ENCODE data around the gene C9orf153. TPM values are rescaled to one million over a fixed set of nuclear protein-coding genes. Genes with fewer than 3 reads are reported as not detected.

C9orf153 gene
- total and polyA plus RNA-seq, 2 of the 13 experiments (the other 11 are each of a cell fraction or from before 2014, with no cell fraction given) = 0.17 to 0.44 TPM

DNA sequence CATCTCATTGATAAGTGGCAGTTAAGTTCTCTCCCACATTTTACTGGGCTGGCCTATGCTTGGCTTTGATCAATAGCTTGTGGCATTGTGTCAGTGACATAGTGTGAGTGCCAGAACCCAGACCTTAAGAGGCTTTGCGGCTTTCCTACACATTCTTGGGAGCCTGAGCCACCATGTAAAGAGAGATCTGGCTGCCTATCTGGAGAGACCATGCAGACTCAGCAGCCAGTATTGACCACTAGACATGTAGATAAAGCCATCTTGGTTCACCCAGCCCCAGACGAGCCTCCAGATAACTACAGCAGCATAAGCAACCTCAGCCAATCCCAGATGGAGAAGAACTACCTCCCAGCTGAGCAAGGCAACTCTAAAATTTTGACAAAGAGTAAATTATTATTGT, 28.6 kb downstream of the C9orf153 start:
- H3K79me2 ChIP-seq (ENCODE audit: insufficient read depth, low read length) = no peaks in the 10 kb centered on the region
- no peaks in the 10 kb centered on the region; the same call in 1 of the 2 replicates for H4K20me1 ChIP-seq (ENCODE audit: insufficient read depth, low read length)
- H3K4me1 ChIP-seq (ENCODE audit: insufficient read depth, low read length) = no peaks in the 10 kb centered on the region
- ATAC-seq (no peak), DNase-seq (ENCODE audit: low spot score) (no peak), FAIRE-seq (no peak)
- H3K9ac ChIP-seq (ENCODE audit: insufficient read depth, low read depth, low read length) = no peak overlapping the region
- in situ Hi-C loops (cut with HindIII; ENCODE audit: extremely low pct_ligation_motif_present, low pct_unique_long_range_greater_than_20kb) (no loop called here), intact Hi-C loops (cut with micrococcal nuclease; ENCODE audit: unreplicated experiment) (no loop called here)
- BruUV-seq (replicated peaks) = no TSS peak
- H3K4me2 ChIP-seq (ENCODE audit: low read depth, low read length) = no peak overlapping the region
- H3K9me3 ChIP-seq (ENCODE audit: low read length) = no peaks in the 10 kb centered on the region
- TF ChIP-seq ZBTB46 (CRISPR knock-in tag; IDR thresholded peaks at IDR 0.05; ENCODE audit: borderline replicate concordance) = no peak
- H3K27ac ChIP-seq (ENCODE audit: extremely low read length, insufficient read depth, low read length) = no peak overlapping the region
- POLR2A ChIA-PET = no interaction called here
- H3K4me3 ChIP-seq (replicated peaks in 1 of 3; ENCODE audit: insufficient read depth in 1 of 3, low read depth in 2 of 3, low read length in 3 of 3) = no peak overlapping the region
- CTCF ChIA-PET (ENCODE audit: low intra/inter-chr PET ratio, low total read pairs) = no interaction called here
- no peak overlapping the region for H2AFZ ChIP-seq (ENCODE audit: low read length)
- no peaks in the 10 kb centered on the region for H3K27me3 ChIP-seq (ENCODE audit: control insufficient read depth in 1 of 2, insufficient read depth in 2 of 2, low read length in 2 of 2)
- WGBS (ENCODE audit: low lambda C conversion rate) = 43% methylated on average over 2 of the region's 2 CpGs
- no peaks in the 10 kb centered on the region for H3K36me3 ChIP-seq (replicated peaks in 1 of 2; ENCODE audit: control insufficient read depth in 1 of 2, insufficient read depth in 2 of 2, low read length in 2 of 2)

GRCh38 chr9:86222667-86223066, 36.8 kb downstream of the C9orf153 start:
- in situ Hi-C loops (cut with HindIII; ENCODE audit: extremely low pct_ligation_motif_present, low pct_unique_long_range_greater_than_20kb) = no loop called here
- no TSS peak for BruUV-seq (replicated peaks)
- no peaks in the 10 kb centered on the region for H3K4me1 ChIP-seq (ENCODE audit: insufficient read depth, low read length)
- H2AFZ ChIP-seq (ENCODE audit: low read length) = no peak overlapping the region
- ChIA-PET CTCF (ENCODE audit: low intra/inter-chr PET ratio, low total read pairs) (no interaction called here), POLR2A (no interaction called here)
- no peaks in the 10 kb centered on the region for H4K20me1 ChIP-seq (ENCODE audit: insufficient read depth, low read length)
- no peaks in the 10 kb centered on the region for H3K9me3 ChIP-seq (ENCODE audit: low read length)
- 30% methylated on average over 4 of the region's 4 CpGs for WGBS (ENCODE audit: low lambda C conversion rate)
- DNase-seq (ENCODE audit: low spot score) (no peak), ATAC-seq (no peak), FAIRE-seq (no peak)
- no peaks in the 10 kb centered on the region for H3K79me2 ChIP-seq (ENCODE audit: insufficient read depth, low read length)
- H3K27ac ChIP-seq (ENCODE audit: extremely low read length, insufficient read depth, low read length) = no peak overlapping the region
- peaks cover 0 to 9% of the 10 kb centered on the region in 2 experiments; a peak in 3 of 5 replicates for H3K27me3 ChIP-seq (ENCODE audit: control insufficient read depth in 1 of 2, insufficient read depth in 2 of 2, low read length in 2 of 2)
- intact Hi-C loops (cut with micrococcal nuclease; ENCODE audit: unreplicated experiment) = no loop called here
- no peaks in the 10 kb centered on the region for H3K36me3 ChIP-seq (replicated peaks in 1 of 2; ENCODE audit: control insufficient read depth in 1 of 2, insufficient read depth in 2 of 2, low read length in 2 of 2)
- H3K9ac ChIP-seq (ENCODE audit: insufficient read depth, low read depth, low read length) = no peak overlapping the region
- H3K4me2 ChIP-seq (ENCODE audit: low read depth, low read length) = no peak overlapping the region
- no peak overlapping the region for H3K4me3 ChIP-seq (replicated peaks in 1 of 3; ENCODE audit: insufficient read depth in 1 of 3, low read depth in 2 of 3, low read length in 3 of 3)
- TF ChIP-seq, protein P1, sequence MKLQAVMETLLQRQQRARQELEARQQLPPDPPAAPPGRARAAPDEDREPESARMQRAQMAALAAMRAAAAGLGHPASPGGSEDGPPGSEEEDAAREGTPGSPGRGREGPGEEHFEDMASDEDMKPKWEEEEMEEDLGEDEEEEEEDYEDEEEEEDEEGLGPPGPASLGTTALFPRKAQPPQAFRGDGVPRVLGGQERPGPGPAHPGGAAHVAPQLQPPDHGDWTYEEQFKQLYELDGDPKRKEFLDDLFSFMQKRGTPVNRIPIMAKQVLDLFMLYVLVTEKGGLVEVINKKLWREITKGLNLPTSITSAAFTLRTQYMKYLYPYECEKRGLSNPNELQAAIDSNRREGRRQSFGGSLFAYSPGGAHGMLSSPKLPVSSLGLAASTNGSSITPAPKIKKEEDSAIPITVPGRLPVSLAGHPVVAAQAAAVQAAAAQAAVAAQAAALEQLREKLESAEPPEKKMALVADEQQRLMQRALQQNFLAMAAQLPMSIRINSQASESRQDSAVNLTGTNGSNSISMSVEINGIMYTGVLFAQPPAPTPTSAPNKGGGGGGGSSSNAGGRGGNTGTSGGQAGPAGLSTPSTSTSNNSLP (IDR thresholded peaks at IDR 0.05; ENCODE audit: low read depth, low read length) = no peak
- TF ChIP-seq SYNCRIP (IDR thresholded peaks at IDR 0.05; ENCODE audit: insufficient read depth, low read depth, low read length) = no peak
- TF ChIP-seq PBX3 (CRISPR knock-in tag; IDR thresholded peaks at IDR 0.05; ENCODE audit: borderline replicate concordance) = no peak
- no peak for TF ChIP-seq PRMT3 (CRISPR knock-in tag; IDR thresholded peaks at IDR 0.05; ENCODE audit: borderline replicate concordance, low read depth)
- no peak for TF ChIP-seq KDM2A (CRISPR knock-in tag; IDR thresholded peaks at IDR 0.05; ENCODE audit: borderline replicate concordance, low read depth)
- TF ChIP-seq, protein P2, sequence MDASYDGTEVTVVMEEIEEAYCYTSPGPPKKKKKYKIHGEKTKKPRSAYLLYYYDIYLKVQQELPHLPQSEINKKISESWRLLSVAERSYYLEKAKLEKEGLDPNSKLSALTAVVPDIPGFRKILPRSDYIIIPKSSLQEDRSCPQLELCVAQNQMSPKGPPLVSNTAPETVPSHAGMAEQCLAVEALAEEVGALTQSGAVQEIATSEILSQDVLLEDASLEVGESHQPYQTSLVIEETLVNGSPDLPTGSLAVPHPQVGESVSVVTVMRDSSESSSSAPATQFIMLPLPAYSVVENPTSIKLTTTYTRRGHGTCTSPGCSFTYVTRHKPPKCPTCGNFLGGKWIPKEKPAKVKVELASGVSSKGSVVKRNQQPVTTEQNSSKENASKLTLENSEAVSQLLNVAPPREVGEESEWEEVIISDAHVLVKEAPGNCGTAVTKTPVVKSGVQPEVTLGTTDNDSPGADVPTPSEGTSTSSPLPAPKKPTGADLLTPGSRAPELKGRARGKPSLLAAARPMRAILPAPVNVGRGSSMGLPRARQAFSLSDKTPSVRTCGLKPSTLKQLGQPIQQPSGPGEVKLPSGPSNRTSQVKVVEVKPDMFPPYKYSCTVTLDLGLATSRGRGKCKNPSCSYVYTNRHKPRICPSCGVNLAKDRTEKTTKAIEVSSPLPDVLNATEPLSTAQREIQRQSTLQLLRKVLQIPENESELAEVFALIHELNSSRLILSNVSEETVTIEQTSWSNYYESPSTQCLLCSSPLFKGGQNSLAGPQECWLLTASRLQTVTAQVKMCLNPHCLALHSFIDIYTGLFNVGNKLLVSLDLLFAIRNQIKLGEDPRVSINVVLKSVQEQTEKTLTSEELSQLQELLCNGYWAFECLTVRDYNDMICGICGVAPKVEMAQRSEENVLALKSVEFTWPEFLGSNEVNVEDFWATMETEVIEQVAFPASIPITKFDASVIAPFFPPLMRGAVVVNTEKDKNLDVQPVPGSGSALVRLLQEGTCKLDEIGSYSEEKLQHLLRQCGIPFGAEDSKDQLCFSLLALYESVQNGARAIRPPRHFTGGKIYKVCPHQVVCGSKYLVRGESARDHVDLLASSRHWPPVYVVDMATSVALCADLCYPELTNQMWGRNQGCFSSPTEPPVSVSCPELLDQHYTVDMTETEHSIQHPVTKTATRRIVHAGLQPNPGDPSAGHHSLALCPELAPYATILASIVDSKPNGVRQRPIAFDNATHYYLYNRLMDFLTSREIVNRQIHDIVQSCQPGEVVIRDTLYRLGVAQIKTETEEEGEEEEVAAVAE (CRISPR knock-in tag; IDR thresholded peaks at IDR 0.05; ENCODE audit: borderline replicate concordance) = no peak
- TF ChIP-seq BRCA1 (CRISPR knock-in tag; IDR thresholded peaks at IDR 0.05) = no peak
